HG02588 (cell line): Measurements from ENCODE around the gene C6orf132.

Source experiments
- ATAC-seq: cut with Tn5 transposase; IDR thresholded peaks from one replicate; pipeline ENCODE4 v1.9.1; 2021; ENCODE audit warnings: mild to moderate bottlenecking, moderate library complexity; ENCODE audit not compliant: unreplicated experiment

The C6orf132 gene

DNA sequence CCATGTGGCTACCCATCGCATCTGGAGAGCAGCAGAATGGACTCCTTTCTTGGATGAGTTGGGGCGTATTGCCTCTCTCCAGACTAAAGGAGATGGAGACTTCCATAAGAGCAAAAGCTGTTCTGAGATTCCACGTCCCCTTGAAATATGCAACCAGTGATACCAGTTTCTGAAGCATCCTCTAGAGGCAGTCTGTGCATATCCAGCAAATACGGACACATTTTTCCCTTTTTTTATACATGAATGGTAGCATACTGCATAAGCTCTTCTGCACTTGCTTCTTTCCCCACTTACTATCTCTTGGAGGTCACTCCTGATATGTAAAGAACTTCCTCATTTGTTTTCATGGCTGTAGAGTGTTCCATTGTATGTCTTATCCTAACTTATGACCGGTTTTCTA, 57.5 kb downstream of the C6orf132 start:
- no peak for ATAC-seq

DNA sequence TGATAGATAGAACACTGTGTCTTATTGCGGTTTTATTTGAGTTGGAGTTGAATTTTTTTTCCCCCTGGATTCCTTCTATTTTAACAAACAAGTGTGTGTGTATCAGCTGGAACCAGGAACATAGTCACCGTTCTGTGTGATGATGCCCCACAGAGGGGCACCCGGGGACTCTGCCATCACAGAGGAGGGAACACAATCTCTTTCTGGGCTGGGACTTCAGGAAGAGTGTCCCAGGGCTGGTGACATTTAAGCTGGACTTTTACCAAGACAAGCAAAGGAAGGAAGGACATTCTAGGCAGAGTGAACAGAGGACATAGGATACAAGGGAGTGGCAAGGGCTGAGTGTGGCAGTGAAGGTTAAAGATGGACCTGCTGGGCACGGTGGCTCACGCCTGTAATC, 58.9 kb downstream of the C6orf132 start:
- no peak for ATAC-seq

DNA sequence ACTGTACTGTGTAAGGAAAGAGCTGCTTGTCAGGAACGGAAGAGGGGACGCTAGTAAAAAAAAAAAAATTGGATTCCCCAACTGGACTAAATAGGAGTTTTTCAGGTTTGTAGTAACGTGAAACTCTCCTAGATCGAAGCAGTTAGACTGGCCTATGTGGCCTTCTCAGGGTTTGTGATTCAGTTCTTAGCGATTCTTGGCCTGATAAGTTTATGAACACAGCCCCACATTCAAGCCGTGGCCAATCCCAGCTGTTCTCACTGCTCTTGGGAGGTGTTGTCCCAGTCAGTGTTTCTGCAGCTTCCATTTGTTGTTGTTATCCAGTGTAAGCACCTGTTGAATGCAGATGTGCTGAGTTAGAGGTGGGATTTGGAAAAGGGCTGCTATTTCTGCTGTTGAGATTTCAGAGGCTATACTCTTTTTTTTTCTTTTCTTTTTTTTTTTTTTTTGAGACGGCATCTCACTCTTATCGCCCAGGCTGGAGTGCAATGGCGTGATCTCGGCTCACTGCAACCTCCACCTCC, 62.4 kb downstream of the C6orf132 start:
- no peak for ATAC-seq

DNA sequence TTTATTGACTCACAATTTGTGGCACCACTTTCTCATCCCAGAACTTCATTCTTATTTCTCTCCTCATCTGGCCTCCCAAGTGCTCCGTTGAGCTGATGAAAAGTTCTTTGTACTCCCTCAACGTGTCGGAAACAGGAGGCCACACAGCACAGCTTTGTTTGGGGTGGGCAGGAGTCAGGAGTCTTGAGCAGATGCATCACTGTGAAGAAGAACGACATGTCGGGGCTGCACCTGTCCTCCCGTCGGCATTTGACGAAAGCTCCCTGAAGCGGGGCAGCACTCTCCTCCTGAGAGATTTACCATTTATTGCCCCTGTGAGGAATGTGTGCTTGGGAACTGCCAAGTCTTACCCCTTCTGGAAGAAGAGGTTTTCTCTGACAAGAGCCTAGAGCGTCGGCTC, 64.0 kb downstream of the C6orf132 start:
- ATAC-seq, result no peak

DNA sequence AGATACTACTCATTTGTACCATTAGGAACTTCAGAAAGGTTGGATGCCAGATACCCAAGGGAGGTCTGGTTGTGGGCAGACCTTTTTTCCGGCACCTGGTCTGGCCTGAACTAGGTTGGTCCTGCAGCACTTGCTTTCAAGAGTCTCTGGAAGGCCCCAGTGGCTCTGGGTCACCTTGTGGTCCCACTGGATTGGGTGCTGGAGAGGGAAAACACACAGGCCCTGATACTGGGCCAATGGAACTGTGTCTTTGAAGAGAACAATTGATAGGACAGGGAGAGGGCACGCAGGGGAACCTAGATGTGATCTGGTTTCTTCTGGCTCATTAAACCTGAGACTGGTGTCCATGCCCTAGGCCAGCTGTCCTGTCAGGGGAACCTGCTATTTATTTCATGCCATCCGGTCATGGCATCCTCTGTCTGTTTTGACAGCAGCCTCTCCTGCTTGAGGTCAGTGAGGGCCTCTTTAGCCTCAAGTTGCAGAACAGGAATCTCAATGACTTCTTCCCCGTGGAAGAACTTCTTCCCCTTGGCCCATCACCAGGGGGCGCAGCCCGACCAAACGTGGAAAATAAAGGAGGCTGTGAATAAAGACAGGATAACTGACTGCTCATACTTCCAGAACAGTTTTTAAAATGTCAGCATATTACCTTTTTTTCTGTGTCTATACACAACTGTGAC, 67.1 kb downstream of the C6orf132 start:
- ATAC-seq, result no peak

DNA sequence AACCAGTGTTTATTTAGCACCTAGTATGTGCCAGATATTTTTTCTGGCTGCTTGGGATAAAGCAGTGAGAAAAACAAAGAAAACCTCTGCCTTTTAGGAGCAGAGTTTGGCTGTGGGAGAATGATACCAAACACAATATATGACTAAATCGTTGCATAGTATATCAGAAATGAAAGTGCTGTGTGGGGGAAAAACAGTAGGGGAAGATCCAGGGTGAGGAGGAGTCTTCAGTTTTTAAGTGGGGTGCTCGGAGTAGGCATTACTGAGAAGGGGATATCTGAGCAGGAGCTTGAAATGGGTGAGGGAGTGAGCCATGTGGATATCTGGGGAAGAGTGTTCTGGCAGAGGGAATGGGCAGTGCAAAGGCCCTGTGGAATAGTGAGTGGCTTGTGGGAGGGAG, 69.1 kb downstream of the C6orf132 start:
- ATAC-seq, result no peak

DNA sequence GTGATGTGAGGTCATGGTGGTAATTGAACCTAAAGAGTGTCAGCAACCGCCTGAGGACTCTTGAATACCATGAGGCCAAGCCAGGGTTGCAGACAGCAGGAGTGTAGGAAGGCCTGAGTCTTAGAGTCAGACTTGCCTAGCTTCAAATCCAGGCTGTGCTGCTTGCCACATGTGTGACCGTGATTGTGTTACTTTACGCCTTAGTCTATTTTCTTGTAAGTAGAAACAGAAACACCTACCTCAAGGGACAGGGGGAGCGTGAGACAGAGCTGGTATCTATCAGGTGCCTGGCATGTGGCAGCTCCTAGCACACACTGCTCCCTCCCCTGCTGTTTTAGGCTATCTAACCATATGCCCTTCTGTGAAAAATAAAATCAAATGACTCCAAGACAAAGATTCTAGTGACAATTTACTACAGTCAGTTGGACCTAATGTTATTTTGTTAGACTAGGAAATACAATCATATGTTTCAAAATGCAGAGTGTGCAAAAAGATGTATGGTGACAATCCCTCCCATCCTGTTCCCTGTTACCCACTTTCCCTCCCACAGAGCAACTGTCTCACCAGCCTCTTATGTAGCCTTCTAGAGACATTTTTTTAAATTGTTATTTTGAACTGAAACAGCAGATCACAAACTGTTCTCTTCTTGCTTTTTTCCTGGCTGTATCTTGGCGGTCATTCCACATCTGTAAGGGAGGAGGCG, 70.4 kb downstream of the C6orf132 start:
- ATAC-seq, result no peak

DNA sequence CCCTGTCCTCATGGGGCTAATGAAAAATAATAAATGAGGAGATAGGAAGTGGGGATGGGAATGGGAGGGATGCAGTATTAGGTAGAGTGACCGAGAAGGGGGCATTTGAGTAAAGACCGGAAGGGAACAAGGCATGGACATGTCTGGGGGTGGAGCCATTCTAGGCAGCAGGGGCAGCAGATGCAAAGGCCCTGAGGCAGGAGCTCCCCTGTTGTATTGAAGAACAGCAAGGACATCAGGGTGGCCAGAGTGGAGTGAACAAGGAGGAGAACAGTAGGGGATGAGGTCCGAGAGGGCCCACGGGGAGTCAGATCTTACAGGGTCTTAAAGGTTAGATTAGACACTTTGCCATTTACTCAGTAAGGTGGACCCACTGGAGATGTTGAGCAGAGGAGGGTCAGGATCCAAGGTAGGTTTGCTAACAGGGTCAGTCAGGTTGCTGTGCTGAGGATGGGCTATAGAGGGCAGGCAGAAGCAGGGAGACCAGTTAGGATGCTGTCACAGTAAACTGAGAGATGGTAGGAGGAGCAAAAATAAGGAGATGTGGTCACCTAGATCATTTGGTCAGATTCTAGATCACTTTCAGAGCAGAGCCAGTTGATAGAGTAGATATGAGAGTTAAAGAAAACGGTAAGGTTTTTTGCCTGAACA, 73.4 kb downstream of the C6orf132 start:
- ATAC-seq, result no peak

DNA sequence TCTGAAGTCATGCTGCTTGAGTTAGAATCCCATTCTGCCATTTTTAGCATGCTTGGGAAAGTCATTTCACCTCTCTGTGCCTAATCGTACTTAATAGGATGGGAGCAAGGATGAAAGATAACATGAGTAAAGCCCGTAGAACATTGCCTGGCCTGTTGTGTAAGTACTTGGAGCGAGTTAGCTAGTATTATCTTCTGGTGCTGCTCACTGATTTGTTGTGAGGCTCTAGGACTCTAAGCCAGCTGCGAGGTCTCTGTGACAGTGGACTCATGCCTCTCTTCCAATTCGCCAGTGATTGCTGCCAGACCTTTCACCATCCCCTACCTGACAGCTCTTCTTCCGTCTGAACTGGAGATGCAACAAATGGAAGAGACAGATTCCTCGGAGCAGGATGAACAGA, 74.2 kb downstream of the C6orf132 start:
- no peak for ATAC-seq

DNA sequence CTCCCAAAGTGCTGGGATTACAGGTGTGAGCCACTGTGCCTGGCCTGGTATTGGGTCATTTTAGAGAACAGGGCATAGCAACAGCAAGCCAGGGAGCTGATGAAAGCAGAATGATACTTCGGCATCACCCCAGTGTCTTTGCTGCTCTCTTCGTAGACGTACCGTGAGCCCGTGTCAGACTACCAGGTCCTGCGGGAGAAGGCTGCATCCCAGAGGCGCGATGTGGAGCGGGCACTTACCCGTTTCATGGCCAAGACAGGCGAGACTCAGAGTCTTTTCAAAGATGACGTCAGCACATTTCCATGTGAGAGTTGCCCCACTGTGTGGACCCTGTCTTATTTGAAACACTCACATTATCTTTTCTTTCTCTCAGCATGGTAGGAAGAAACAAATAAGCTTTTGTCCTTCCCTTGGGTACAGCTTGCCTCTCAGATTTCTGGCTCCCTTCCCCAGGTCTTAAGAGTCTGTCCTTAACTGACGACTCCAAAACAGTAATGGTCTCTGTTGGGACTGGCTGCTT, 76.2 kb downstream of the C6orf132 start:
- no peak for ATAC-seq

DNA sequence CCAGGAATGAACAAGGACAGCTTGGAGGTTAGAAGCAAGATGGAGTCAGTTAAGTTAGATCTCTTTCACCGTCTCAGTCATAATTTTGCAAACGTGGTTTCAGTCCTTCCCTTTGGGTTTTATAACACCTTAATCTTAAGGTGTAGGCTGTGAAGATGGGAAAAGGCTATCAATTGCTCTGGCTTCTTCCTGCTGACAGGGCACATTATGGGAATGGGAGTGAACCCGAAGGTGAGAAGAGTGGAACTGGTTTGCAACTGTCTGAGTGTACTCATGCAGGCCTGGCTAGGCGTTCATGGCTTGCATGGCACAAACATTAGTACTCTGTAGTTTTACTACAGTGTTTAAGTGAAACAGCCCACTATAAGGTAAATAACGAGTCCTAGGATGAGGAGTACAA, 82.7 kb downstream of the C6orf132 start:
- ATAC-seq, result no peak

DNA sequence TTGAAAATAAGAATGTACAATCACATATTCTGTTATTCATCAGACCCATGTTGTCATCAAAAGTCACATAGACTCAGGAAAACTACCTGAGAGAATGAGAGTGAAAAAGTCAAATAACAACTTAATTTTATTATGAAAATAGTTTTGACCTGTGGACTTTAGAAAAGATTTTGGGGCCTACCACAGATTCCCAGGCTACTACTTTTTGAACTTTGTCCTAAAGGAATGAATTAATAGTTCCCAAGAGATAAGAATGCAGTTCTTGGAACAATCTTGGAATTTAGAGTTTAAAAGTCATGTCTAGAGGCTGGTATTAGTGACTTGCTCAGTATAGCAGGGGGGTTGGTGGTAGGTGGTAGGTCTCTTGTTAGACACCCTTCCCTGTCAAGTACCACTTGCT, 88.8 kb downstream of the C6orf132 start:
- no peak for ATAC-seq

DNA sequence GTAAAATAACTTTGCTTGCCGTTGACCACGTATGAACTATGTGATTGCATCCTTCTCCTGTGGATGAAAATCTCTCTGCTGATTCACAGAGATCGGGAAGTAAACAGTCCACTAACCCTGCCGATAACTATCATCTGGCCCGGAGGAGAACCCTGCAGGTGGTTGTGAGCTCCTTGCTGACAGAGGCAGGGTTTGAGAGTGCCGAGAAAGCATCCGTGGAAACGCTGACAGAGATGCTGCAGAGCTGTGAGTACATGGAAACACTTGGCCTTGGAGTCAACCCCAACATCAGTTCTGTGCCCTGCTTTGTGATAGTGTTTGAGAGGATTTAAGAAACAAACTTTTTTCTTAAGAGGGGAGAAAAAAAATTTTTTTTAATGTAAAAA, 91.2 kb downstream of the C6orf132 start:
- no peak for ATAC-seq
